Hepatocyte (in vitro differentiated cells): ENCODE measurements around the gene PTS.

ENCODE experiments used
- EZH2 ChIP-seq: fragments of 200-600 bp; sonication (generic); IDR thresholded peaks from 2 replicates; pipeline ENCODE4 v1.6.1; 2016; ENCODE audit warnings: antibody characterized with exemption, mild to moderate bottlenecking, borderline replicate concordance
- EZH2phosphoT487 ChIP-seq: fragments of 200-600 bp; sonication (generic); IDR thresholded peaks from one replicate; pipeline ENCODE4 v1.6.1; 2018; ENCODE audit warnings: antibody characterized with exemption, mild to moderate bottlenecking, low read depth, moderate library complexity; ENCODE audit not compliant: unreplicated experiment, severe bottlenecking
- TF ChIP-seq, protein P1 (sequence below): fragments of 200-600 bp; sonication (generic); IDR thresholded peaks from 2 replicates; pipeline ENCODE4 v1.5.1; 2016; ENCODE audit warnings: antibody characterized with exemption, mild to moderate bottlenecking; ENCODE audit not compliant: poor library complexity

DNA sequence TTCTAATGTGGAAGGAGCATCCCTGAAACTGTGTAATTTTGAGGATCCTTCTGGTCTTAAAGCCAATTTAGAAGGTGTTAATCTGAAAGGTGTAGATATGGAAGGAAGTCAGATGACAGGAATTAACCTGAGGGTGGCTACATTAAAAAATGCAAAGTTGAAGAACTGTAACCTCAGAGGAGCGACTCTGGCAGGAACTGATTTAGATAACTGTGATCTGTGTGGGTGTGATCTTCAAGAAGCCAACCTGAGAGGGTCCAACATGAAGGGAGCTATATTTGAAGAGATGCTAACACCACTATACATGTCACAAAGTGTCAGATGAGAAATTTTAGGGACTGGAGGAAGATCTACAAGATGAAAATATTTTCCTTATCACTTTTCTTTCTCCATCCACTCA is 43.4 kb upstream of the PTS start:
- no peak for TF ChIP-seq EZH2
- TF ChIP-seq, protein P1, sequence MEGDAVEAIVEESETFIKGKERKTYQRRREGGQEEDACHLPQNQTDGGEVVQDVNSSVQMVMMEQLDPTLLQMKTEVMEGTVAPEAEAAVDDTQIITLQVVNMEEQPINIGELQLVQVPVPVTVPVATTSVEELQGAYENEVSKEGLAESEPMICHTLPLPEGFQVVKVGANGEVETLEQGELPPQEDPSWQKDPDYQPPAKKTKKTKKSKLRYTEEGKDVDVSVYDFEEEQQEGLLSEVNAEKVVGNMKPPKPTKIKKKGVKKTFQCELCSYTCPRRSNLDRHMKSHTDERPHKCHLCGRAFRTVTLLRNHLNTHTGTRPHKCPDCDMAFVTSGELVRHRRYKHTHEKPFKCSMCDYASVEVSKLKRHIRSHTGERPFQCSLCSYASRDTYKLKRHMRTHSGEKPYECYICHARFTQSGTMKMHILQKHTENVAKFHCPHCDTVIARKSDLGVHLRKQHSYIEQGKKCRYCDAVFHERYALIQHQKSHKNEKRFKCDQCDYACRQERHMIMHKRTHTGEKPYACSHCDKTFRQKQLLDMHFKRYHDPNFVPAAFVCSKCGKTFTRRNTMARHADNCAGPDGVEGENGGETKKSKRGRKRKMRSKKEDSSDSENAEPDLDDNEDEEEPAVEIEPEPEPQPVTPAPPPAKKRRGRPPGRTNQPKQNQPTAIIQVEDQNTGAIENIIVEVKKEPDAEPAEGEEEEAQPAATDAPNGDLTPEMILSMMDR, result no peak
- TF ChIP-seq EZH2phosphoT487, result no peak
